ENCODE data around the gene DDX39B.

- TF ChIP-seq, protein P1, sequence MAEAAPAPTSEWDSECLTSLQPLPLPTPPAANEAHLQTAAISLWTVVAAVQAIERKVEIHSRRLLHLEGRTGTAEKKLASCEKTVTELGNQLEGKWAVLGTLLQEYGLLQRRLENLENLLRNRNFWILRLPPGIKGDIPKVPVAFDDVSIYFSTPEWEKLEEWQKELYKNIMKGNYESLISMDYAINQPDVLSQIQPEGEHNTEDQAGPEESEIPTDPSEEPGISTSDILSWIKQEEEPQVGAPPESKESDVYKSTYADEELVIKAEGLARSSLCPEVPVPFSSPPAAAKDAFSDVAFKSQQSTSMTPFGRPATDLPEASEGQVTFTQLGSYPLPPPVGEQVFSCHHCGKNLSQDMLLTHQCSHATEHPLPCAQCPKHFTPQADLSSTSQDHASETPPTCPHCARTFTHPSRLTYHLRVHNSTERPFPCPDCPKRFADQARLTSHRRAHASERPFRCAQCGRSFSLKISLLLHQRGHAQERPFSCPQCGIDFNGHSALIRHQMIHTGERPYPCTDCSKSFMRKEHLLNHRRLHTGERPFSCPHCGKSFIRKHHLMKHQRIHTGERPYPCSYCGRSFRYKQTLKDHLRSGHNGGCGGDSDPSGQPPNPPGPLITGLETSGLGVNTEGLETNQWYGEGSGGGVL (tag by site-specific recombination; IDR thresholded peaks at IDR 0.05) = 0 out of 2 replicates have a peak, but pooled peaks have one; percentile 43
- no peak for TF ChIP-seq CTCF (tag by site-specific recombination; IDR thresholded peaks at IDR 0.05)
- TF ChIP-seq ZNF184 (tag by site-specific recombination; IDR thresholded peaks at IDR 0.05) = no peak
- peak; percentile 96 for TF ChIP-seq GLI4 (tag by site-specific recombination; IDR thresholded peaks at IDR 0.05)
- TF ChIP-seq, protein P2, sequence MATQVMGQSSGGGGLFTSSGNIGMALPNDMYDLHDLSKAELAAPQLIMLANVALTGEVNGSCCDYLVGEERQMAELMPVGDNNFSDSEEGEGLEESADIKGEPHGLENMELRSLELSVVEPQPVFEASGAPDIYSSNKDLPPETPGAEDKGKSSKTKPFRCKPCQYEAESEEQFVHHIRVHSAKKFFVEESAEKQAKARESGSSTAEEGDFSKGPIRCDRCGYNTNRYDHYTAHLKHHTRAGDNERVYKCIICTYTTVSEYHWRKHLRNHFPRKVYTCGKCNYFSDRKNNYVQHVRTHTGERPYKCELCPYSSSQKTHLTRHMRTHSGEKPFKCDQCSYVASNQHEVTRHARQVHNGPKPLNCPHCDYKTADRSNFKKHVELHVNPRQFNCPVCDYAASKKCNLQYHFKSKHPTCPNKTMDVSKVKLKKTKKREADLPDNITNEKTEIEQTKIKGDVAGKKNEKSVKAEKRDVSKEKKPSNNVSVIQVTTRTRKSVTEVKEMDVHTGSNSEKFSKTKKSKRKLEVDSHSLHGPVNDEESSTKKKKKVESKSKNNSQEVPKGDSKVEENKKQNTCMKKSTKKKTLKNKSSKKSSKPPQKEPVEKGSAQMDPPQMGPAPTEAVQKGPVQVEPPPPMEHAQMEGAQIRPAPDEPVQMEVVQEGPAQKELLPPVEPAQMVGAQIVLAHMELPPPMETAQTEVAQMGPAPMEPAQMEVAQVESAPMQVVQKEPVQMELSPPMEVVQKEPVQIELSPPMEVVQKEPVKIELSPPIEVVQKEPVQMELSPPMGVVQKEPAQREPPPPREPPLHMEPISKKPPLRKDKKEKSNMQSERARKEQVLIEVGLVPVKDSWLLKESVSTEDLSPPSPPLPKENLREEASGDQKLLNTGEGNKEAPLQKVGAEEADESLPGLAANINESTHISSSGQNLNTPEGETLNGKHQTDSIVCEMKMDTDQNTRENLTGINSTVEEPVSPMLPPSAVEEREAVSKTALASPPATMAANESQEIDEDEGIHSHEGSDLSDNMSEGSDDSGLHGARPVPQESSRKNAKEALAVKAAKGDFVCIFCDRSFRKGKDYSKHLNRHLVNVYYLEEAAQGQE (tag by site-specific recombination; IDR thresholded peaks at IDR 0.05) = no peak; the same call in 1 of the 2 replicates
- TF ChIP-seq ZBTB7A (tag by site-specific recombination; IDR thresholded peaks at IDR 0.05; ENCODE audit: low read depth) = peak; percentile 17; the same call in 1 of the 2 replicates
- TF ChIP-seq HOXC10 (CRISPR knock-in tag; IDR thresholded peaks at IDR 0.05) = 0 out of 2 replicates have a peak, but pooled peaks have one; percentile 91
- TF ChIP-seq ZNF274 (IDR thresholded peaks at IDR 0.05; ENCODE audit: low read length) = no peak
- TF ChIP-seq ZNF274 (tag by site-specific recombination; IDR thresholded peaks at IDR 0.05; ENCODE audit: borderline replicate concordance) = no peak
- no peak for TF ChIP-seq ZNF621 (tag by site-specific recombination; IDR thresholded peaks at IDR 0.05)
- TF ChIP-seq, protein P3, sequence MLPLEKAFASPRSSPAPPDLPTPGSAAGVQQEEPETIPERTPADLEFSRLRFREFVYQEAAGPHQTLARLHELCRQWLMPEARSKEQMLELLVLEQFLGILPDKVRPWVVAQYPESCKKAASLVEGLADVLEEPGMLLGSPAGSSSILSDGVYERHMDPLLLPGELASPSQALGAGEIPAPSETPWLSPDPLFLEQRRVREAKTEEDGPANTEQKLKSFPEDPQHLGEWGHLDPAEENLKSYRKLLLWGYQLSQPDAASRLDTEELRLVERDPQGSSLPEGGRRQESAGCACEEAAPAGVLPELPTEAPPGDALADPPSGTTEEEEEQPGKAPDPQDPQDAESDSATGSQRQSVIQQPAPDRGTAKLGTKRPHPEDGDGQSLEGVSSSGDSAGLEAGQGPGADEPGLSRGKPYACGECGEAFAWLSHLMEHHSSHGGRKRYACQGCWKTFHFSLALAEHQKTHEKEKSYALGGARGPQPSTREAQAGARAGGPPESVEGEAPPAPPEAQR (tag by site-specific recombination; IDR thresholded peaks at IDR 0.05) = no peak
- TF ChIP-seq SP2 (tag by site-specific recombination; IDR thresholded peaks at IDR 0.05) = peak; percentile 90
- TF ChIP-seq ZNF19 (tag by site-specific recombination; IDR thresholded peaks at IDR 0.05; ENCODE audit: low read depth) = no peak
These were observed at the start of gene DDX39B for GRCh38 chr6:31541658-31542521.
